Vagina (tissue), 2 donors: ENCODE data around the gene ERF. TPM values are rescaled to one million over a fixed set of nuclear protein-coding genes. Genes with fewer than 3 reads are reported as not detected.

Experiments
- DNase-seq, 2 donors: peaks; one replicate each; pipeline ENCODE4 v3.0.0-alpha.2; 2017; ENCODE audit errors: extremely low spot score in 2 of 2
- H3K27ac ChIP-seq: fragments of 200-600 bp; sonication (generic); one replicate; pipeline ENCODE4 v1.5.1; 2019
- H3K27me3 ChIP-seq: fragments of 200-600 bp; sonication (generic); one replicate; pipeline ENCODE4 v1.5.1; 2019
- H3K36me3 ChIP-seq, 2 donors: fragments of 200-600 bp; sonication (generic); one replicate each; pipeline ENCODE4 v1.5.1; 2017 to 2019
- H3K4me1 ChIP-seq: fragments of 200-600 bp; sonication (generic); one replicate; pipeline ENCODE4 v1.5.1; 2019
- H3K4me3 ChIP-seq, 2 donors: fragments of 200-600 bp; sonication (generic); 1 replicate in 1 of 2; 2 replicates in 1 of 2; pipeline ENCODE4 v1.5.1; 2016 to 2019
- H3K9me3 ChIP-seq: fragments of 200-600 bp; sonication (generic); one replicate; pipeline ENCODE4 v1.5.1; 2019
- POLR2A ChIP-seq, 2 donors: fragments of 450-650 bp; IDR thresholded peaks; one replicate each; pipeline ENCODE4 v1.6.1; 2017; ENCODE audit warnings: antibody characterized with exemption in 2 of 2, mild to moderate bottlenecking in 2 of 2, moderate library complexity in 2 of 2
- POLR2AphosphoS5 ChIP-seq, 2 donors: sonication (generic); formaldehyde crosslinking; IDR thresholded peaks; one replicate each; pipeline ENCODE4 v1.9.0; 2017; ENCODE audit warnings: antibody characterized with exemption in 2 of 2, mild to moderate bottlenecking in 2 of 2, low read depth in 1 of 2; ENCODE audit not compliant: insufficient read depth in 1 of 2
- intact Hi-C: fragments of 100-400 bp; cut with DNase I; formaldehyde crosslinking; loops from one replicate; pipeline ENCODE4 v1.15.1; 2023
- total RNA-seq: library from RNA; depleted of rRNA; stranded (reverse); fragments of >200 nt; gene quantifications from one replicate; pipeline ENCODE4 v1.2.3, GENCODE V29; 2016
- TF ChIP-seq, protein P1 (sequence below), 3 experiments: fragments of 450-650 bp in 2 of 3; fragments of 200-600 bp in 1 of 3; sonication (generic) in 1 of 3; IDR thresholded peaks; one replicate each; pipeline ENCODE4 v1.5.1; 2017 to 2019; ENCODE audit warnings: antibody characterized with exemption in 3 of 3, mild to moderate bottlenecking in 2 of 3, moderate library complexity in 2 of 3

ERF gene
- total RNA-seq, 1 donor from 2014 or later = 44.7 TPM

DNA sequence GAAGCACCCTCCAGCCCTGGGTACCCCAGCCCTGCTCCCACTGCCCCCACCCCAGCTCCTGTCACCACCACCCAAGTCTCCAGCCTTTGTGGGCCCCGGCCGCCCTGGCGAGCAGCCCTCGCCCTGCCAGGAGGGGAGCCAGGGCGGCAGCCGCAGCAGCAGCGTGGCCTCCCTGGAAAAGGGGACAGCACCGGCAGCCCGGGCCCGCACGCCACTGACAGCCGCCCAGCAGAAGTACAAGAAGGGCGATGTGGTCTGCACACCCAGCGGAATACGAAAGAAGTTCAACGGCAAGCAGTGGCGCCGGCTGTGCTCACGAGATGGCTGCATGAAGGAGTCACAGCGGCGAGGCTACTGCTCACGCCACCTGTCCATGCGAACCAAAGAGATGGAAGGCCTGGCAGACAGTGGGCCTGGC, 18.1 kb upstream of the ERF start:
- intact Hi-C loops = no loop called here
- TF ChIP-seq POLR2AphosphoS5 (IDR thresholded peaks at IDR 0.05; ENCODE audit: insufficient read depth in 1 of 2, low read depth in 1 of 2) (no peak), POLR2A (IDR thresholded peaks at IDR 0.05) (no peak)
- TF ChIP-seq, protein P1, sequence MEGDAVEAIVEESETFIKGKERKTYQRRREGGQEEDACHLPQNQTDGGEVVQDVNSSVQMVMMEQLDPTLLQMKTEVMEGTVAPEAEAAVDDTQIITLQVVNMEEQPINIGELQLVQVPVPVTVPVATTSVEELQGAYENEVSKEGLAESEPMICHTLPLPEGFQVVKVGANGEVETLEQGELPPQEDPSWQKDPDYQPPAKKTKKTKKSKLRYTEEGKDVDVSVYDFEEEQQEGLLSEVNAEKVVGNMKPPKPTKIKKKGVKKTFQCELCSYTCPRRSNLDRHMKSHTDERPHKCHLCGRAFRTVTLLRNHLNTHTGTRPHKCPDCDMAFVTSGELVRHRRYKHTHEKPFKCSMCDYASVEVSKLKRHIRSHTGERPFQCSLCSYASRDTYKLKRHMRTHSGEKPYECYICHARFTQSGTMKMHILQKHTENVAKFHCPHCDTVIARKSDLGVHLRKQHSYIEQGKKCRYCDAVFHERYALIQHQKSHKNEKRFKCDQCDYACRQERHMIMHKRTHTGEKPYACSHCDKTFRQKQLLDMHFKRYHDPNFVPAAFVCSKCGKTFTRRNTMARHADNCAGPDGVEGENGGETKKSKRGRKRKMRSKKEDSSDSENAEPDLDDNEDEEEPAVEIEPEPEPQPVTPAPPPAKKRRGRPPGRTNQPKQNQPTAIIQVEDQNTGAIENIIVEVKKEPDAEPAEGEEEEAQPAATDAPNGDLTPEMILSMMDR (IDR thresholded peaks at IDR 0.05) = no peak
- H3K4me3 ChIP-seq = no peak overlapping the region
- no peaks in the 10 kb centered on the region for H3K27me3 ChIP-seq
- H3K36me3 ChIP-seq = peaks cover 0 to 28% of the 10 kb centered on the region in 2 donors
- no peak overlapping the region for H3K27ac ChIP-seq
- H3K9me3 ChIP-seq = no peaks in the 10 kb centered on the region
- H3K4me1 ChIP-seq = peaks cover 74% of the 10 kb centered on the region
- no peak for DNase-seq

DNA sequence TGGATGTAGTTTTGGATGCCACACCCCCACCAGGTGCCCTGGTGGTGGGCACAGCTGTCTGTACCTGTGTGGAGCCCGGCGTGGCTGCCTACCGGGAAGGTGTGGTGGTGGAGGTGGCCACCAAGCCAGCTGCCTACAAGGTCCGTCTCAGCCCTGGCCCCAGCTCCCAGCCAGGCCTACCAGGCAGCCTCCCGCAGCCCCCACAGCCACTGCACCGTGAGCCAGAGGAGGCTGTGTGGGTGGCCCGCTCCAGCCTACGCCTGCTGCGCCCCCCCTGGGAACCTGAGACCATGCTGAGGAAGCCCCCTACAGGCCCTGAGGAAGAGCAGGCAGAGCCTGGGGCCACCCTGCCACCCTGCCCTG, 17.6 kb upstream of the ERF start:
- DNase-seq = no peak

DNA sequence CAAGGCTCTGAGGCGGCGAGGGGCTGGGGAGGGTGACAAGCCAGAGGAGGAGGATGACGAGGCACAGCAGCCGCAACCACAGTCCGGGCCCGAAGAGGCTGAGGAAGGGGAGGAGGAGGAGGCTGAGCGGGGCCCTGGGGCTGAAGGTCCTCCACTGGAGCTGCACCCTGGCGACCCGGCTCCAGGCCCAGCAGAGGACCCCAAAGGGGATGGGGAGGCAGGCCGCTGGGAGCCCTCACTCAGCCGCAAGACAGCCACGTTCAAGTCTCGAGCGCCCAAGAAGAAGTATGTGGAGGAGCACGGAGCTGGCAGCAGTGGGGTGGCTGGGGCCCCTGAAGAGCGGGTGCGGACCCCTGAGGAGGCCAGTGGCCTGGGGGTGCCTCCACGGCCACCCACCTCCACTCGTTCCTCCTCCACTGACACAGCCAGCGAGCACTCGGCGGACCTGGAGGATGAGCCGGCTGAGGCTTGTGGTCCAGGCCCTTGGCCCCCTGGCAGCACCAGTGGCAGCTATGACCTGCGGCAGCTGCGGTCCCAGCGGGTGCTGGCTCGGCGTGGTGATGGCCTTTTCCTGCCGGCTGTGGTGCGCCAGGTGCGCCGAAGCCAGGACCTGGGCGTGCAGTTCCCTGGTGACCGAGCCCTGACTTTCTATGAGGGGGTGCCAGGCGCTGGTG, 17.1 kb upstream of the ERF start:
- no peak for TF ChIP-seq POLR2AphosphoS5 (IDR thresholded peaks at IDR 0.05; ENCODE audit: insufficient read depth in 1 of 2, low read depth in 1 of 2)
- TF ChIP-seq POLR2A (IDR thresholded peaks at IDR 0.05) = no peak
- TF ChIP-seq, protein P1 (IDR thresholded peaks at IDR 0.05) = no peak
- Histone ChIP-seq H3K9me3 (no peaks in the 10 kb centered on the region), H3K27ac (peak overlapping the region; percentile 97), H3K36me3 (peaks cover 0 to 28% of the 10 kb centered on the region in 2 donors), H3K27me3 (no peaks in the 10 kb centered on the region), H3K4me3 (no peak overlapping the region), H3K4me1 (peaks cover 71% of the 10 kb centered on the region)
- intact Hi-C loops = no loop called here
- no peak for DNase-seq

More for the DNA sequence above, 17.6 kb upstream of the ERF start:
- Histone ChIP-seq H3K4me1 (peaks cover 74% of the 10 kb centered on the region), H3K27ac (no peak overlapping the region), H3K4me3 (no peak overlapping the region), H3K27me3 (no peaks in the 10 kb centered on the region), H3K36me3 (peaks cover 0 to 28% of the 10 kb centered on the region in 2 donors), H3K9me3 (no peaks in the 10 kb centered on the region)
- TF ChIP-seq POLR2A (IDR thresholded peaks at IDR 0.05) = no peak
- TF ChIP-seq, protein P1 (IDR thresholded peaks at IDR 0.05) = no peak
- no peak for TF ChIP-seq POLR2AphosphoS5 (IDR thresholded peaks at IDR 0.05; ENCODE audit: insufficient read depth in 1 of 2, low read depth in 1 of 2)
- intact Hi-C loops = no loop called here

DNA sequence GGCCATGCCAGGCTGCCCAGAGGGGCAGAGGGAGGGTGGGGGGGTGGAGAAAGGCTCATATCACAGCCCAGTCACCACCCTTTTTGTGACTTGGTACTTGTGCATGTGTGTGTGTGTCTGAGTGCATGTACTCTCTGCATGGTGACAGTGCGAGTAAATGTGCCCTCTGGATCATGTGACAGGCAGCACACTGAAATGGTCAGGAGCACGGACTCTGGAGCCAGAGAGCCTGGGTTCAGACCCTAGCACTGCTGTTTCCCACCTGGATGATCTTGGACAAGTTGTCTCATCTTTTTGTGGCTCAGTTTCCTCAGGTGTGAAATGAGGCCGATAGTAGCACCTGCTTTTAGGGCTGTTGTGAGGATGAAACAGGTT, 16.1 kb upstream of the ERF start:
- Histone ChIP-seq H3K4me3 (peak overlapping the region; percentile 76), H3K4me1 (peaks cover 62% of the 10 kb centered on the region), H3K27me3 (no peaks in the 10 kb centered on the region), H3K27ac (peak overlapping the region; percentile 97), H3K9me3 (no peaks in the 10 kb centered on the region), H3K36me3 (peaks cover 0 to 28% of the 10 kb centered on the region in 2 donors)
- TF ChIP-seq, protein P1 (IDR thresholded peaks at IDR 0.05) = no peak
- no peak for TF ChIP-seq POLR2A (IDR thresholded peaks at IDR 0.05)
- no peak for TF ChIP-seq POLR2AphosphoS5 (IDR thresholded peaks at IDR 0.05; ENCODE audit: insufficient read depth in 1 of 2, low read depth in 1 of 2)
- intact Hi-C loops = no loop called here
- DNase-seq = no peak

DNA sequence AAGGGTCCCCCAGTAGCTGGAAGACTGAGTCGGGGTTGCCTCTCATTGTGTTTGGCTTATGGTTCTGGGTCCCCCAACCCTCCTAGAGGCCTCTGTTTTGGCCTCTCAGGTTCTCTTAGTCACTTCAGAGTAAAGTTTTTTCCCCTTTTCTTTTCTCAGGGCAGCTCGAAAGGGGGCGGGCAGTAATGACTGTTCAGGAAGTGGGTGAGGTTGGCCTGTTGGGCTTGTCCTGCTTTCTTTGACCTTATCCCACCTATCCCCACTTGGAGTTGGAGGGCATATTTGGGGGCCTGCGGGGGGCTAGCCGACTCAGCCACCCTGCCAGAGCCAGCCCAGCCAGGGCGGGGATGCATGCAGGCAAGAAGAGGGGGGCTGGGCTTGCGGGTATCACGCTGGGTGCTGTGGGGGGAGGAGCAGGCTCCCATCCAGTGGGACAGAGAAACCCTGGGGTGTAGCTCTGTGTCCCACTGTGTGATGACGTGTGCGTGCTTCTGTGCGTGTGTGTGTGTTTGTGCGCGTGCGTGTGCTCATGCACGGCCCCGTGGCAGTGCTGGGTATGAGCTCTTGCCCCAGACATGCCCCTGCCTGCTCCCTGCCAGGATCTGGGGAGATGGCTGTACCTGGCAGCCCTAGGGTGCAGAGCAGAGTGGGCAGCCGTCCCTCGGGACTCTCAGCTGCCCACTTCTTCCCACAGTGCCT, 15.6 kb upstream of the ERF start:
- TF ChIP-seq POLR2AphosphoS5 (IDR thresholded peaks at IDR 0.05; ENCODE audit: insufficient read depth in 1 of 2, low read depth in 1 of 2) = peak; percentile 50 to 73
- TF ChIP-seq, protein P1 (IDR thresholded peaks at IDR 0.05) = no peak
- H3K27ac ChIP-seq = peak overlapping the region; percentile 97
- H3K36me3 ChIP-seq = peaks cover 0 to 28% of the 10 kb centered on the region in 2 donors
- peak overlapping the region; percentile 76 for H3K4me3 ChIP-seq
- intact Hi-C loops = no loop called here
- no peaks in the 10 kb centered on the region for H3K27me3 ChIP-seq
- peaks cover 57% of the 10 kb centered on the region for H3K4me1 ChIP-seq
- DNase-seq = no peak
- H3K9me3 ChIP-seq = no peaks in the 10 kb centered on the region
